GM18951 (cell line): ENCODE measurements around the gene JAG2.

Experiments
- POLR2A ChIP-seq: IDR thresholded peaks from 4 replicates; pipeline ENCODE4 v1.6.1; 2011; ENCODE audit warnings: mild to moderate bottlenecking; ENCODE audit not compliant: insufficient read length, insufficient read depth; ENCODE audit errors: extremely low read depth
- in situ Hi-C: fragments of 300-500 bp; cut with MboI; formaldehyde crosslinking; loops from one replicate; pipeline ENCODE4 v1.12.0; 2022; ENCODE audit warnings: low sequenced_read_pairs, mixed read lengths, inconsistent platforms; ENCODE audit not compliant: unreplicated experiment

The JAG2 gene

DNA sequence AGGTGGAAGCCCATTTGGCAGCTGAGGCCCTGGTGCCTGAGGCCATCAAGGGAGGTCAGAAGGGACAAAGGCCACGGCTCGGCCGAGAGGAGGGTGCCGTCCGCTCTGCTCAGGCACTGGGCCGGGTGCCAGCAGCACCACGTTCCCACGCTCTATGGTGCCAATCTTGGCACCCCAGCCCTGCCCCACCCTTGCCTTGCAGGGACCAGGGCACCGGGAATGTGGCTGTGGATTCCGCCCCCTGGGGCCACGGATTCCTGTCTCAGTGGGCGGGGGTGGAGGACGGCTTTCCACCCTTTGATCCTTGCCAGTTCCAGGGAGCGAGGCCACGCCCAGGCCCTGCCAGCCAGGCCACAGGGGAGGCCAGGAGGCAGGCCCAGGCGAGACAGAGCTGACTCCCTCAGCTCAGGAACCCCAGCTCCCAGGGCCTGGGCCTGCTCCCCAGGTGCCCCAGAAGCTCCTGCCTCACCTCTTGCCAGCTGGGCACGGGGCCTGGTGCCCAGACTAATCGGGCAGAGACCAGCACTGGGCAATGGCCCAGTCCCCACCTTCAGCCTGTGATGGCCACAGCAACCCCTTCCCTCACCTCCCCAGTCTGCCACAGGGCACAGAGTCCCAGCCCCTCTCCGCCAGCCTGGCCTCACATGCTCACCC lies 76.9 kb downstream of the JAG2 start:
- in situ Hi-C loops, result loop anchor here (10.0 kb wide), 2 partner anchors 73 to 253 kb away; partner anchors contain the start of gene JAG2
- no peak for TF ChIP-seq POLR2A

DNA sequence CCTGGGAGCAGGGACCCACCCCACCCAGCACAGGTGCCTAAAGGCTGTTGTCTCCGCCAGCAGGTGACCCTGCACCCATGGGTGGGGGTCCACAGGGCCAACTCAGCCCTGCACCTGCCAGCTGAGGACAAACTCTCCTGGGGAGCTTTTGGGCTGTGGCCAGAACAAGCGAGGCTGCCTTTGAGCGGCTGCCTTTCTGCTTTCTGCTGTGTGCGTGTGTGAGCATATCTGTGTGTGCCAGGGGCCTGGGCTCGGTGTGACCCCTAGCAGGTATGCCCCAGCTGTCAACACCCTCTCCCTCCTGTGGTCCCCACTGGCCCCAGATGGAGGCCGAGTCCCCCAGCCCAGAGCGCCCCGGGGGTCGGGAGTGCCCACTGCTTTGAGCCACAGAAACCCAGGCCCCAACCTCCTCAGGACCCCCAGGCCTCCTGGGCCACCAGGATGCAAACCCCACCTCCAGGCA lies 77.5 kb downstream of the JAG2 start:
- in situ Hi-C loops, result loop anchor here (10.0 kb wide), 2 partner anchors 74 to 254 kb away; partner anchors contain the start of gene JAG2
- TF ChIP-seq POLR2A, result no peak
